Ovary (tissue), 9 donors: ENCODE results near the gene FASTK. TPM values are rescaled to one million over a fixed set of nuclear protein-coding genes. Genes with fewer than 3 reads are reported as not detected.
"Not testable (repeated sequence)": the region's sequence is repeated elsewhere in the genome, so short reads cannot be mapped to it uniquely, and the experiment has no call there.

Source experiments
- DNase-seq, 5 donors: peaks; one replicate each; pipeline ENCODE4 v3.0.0-alpha.2; 2019 to 2020
- H3K27ac ChIP-seq, 2 donors: fragments of 200-600 bp; one replicate each; pipeline versions ENCODE4 v1.5.1 to v1.8.0; 2019 to 2022
- H3K27me3 ChIP-seq: fragments of 200-600 bp; one replicate; pipeline ENCODE4 v1.8.0; 2022
- H3K36me3 ChIP-seq: fragments of 200-600 bp; sonication (generic); one replicate; pipeline ENCODE4 v1.5.1; 2019
- H3K4me1 ChIP-seq: one replicate; pipeline ENCODE4 v1.8.1; 2013; ENCODE audit warnings: mild to moderate bottlenecking, moderate library complexity; ENCODE audit not compliant: insufficient read depth
- H3K4me3 ChIP-seq: fragments of 200-600 bp; sonication (generic); one replicate; pipeline ENCODE4 v1.5.1; 2017
- H3K9me3 ChIP-seq, 2 donors: fragments of 200-600 bp in 1 of 2; sonication (generic) in 1 of 2; one replicate each; pipeline versions ENCODE4 v1.5.1 to v1.8.1; 2013 to 2019; ENCODE audit warnings: mild to moderate bottlenecking in 1 of 2, moderate library complexity in 1 of 2
- EP300 ChIP-seq: sonication (generic); formaldehyde crosslinking; IDR thresholded peaks from one replicate; pipeline ENCODE4 v1.6.1; 2017; ENCODE audit warnings: antibody characterized with exemption
- POLR2A ChIP-seq: fragments of 450-650 bp; IDR thresholded peaks from one replicate; pipeline ENCODE4 v1.6.1; 2017; ENCODE audit warnings: antibody characterized with exemption, mild to moderate bottlenecking, moderate library complexity
- WGBS, 3 donors: extraction: QIAGEN DNeasy Blood & Tissue Kit in 1 of 3; methylation state at CpG; one replicate each; pipeline versions ENCODE4 v1.1.5 to v1.1.7; 2013 to 2017; 5-methylcytosine and 5-hydroxymethylcytosine counted together
- intact Hi-C, 4 donors: fragments of 100-400 bp; cut with DNase I; formaldehyde crosslinking; loops; one replicate each; pipeline versions ENCODE4 v1.11.0 to v1.15.1; 2022 to 2023
- polyA plus RNA-seq, 2 donors: library from polyadenylated mRNA; stranded (reverse); fragments of 200-250 nt in 1 of 2; fragments of 350-450 nt in 1 of 2; fragmentation: Illumina TruSeq in 1 of 2; extraction: RNeasy Lipid Tissue Mini Kit (QIAGEN cat#74804) in 1 of 2; gene quantifications; one replicate each; pipeline ENCODE4 v1.2.3, GENCODE V29; 2013 to 2014
- total RNA-seq, 7 donors: library from RNA; depleted of rRNA in 2 of 7; stranded (reverse); fragments of >200 nt in 2 of 7; fragmentation: NEBNext Ultra II Directional in 3 of 7; extraction: Animal tissue kit (Norgen Biotek cat#: 25700) in 3 of 7; gene quantifications; one replicate each; pipeline versions ENCODE4 v1.1.0 to v1.2.4, GENCODE V29; 2016 to 2023
- TF ChIP-seq, protein P1 (sequence below), 3 donors: fragments of 450-650 bp in 2 of 3; fragments of 200-600 bp in 1 of 3; IDR thresholded peaks; one replicate each; pipeline versions ENCODE4 v1.5.1 to v1.8.0; 2016 to 2022; ENCODE audit warnings: antibody characterized with exemption in 3 of 3, mild to moderate bottlenecking in 1 of 3
- donor health status: DM: no; HTN: no; CAD: no; lungs with moderate emphysema.
- donor health status: DM: no; HTN: no; CAD: no.
- donor health status: Bipolar disorder and iron deficiency.
- donor health status: DM: yes; HTN: yes; CAD: no.
- donor health status: DM: no; HTN: no; CAD: no.
- donor health status: DM: yes; HTN: yes; CAD: no.

Gene FASTK
- total and polyA plus RNA-seq, 9 donors: 5.4 to 95.2 (median 75.8) TPM

- TF ChIP-seq EP300: no peak
- TF ChIP-seq, protein P1, sequence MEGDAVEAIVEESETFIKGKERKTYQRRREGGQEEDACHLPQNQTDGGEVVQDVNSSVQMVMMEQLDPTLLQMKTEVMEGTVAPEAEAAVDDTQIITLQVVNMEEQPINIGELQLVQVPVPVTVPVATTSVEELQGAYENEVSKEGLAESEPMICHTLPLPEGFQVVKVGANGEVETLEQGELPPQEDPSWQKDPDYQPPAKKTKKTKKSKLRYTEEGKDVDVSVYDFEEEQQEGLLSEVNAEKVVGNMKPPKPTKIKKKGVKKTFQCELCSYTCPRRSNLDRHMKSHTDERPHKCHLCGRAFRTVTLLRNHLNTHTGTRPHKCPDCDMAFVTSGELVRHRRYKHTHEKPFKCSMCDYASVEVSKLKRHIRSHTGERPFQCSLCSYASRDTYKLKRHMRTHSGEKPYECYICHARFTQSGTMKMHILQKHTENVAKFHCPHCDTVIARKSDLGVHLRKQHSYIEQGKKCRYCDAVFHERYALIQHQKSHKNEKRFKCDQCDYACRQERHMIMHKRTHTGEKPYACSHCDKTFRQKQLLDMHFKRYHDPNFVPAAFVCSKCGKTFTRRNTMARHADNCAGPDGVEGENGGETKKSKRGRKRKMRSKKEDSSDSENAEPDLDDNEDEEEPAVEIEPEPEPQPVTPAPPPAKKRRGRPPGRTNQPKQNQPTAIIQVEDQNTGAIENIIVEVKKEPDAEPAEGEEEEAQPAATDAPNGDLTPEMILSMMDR (IDR thresholded peaks at IDR 0.05): no peak
- TF ChIP-seq POLR2A: no peak
- intact Hi-C loops: no loop called here
- Histone ChIP-seq H3K36me3 (no peaks in the 10 kb centered on the region), H3K9me3 (no peaks in the 10 kb centered on the region), H3K27ac (no peak overlapping the region), H3K4me3 (no peak overlapping the region), H3K27me3 (no peaks in the 10 kb centered on the region), H3K4me1 (peaks cover 4% of the 10 kb centered on the region)
- 82 to 88% (median 87%) methylated on average over 17 of the region's 17 CpGs for WGBS, 3 donors
- DNase-seq: no peak
Observed at GRCh38 chr7:151032936-151033863, 47.4 kb downstream of the FASTK start.

DNA sequence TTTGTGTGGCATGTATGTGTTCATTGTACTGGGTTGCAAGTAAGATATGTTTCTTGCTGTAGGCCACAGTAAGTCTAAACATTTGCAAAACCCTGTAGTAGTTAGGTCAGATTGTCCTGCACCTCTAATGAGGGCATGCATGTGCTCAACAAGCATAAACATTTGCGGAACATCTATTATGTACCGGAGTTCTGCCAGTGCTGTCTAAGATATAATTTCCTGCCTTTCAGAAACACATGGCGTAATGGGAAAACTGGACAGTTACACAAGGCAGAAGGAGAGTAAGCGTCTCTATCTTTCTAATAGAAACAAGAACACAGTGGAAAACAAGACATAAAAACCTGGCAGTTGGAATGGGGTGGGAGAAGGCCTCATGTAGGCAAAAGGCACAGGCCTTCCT, 49.6 kb downstream of the FASTK start:
- H3K9me3 ChIP-seq: no peaks in the 10 kb centered on the region
- TF ChIP-seq, protein P1 (IDR thresholded peaks at IDR 0.05): no peak
- no peak for TF ChIP-seq POLR2A
- no peak for TF ChIP-seq EP300
- no peaks in the 10 kb centered on the region for H3K27me3 ChIP-seq
- DNase-seq: no peak
- no peaks in the 10 kb centered on the region for H3K36me3 ChIP-seq
- WGBS, 3 donors: 47 to 67% (median 64%) methylated on average over 4 of the region's 4 CpGs
- no peak overlapping the region for H3K4me3 ChIP-seq
- H3K27ac ChIP-seq: no peak overlapping the region
- peaks cover 4% of the 10 kb centered on the region for H3K4me1 ChIP-seq
- intact Hi-C loops: no loop called here

DNA sequence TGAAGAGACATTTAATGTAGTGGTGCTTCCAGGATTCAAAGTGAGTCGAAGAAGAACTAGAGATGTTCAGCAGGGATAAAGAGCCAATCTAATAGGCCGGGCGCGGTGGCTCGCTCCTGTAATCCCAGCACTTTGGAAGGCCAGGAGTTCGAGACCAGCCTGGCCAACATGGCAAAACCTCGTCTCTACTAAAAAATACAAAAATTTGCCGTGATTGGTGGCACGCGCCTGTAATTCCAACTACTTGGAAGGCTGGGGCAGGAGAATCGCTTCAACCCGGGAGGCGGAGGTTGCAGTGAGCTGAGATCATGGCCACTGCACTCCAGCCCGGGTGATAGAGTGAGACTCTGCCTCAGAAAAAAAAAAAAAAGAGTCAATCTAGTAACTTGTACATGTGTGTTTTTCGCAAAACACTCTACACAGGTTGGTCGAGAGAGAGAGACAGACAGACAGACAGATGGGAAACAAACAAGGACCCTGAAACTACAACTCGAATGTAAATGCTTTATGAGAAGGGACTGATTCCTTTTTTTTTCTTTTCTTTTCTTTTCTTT, 51.6 kb downstream of the FASTK start:
- TF ChIP-seq EP300 (no peak), POLR2A (no peak)
- TF ChIP-seq, protein P1 (IDR thresholded peaks at IDR 0.05): no peak
- intact Hi-C loops: loop anchor here in 1 of 4 donors (2.0 kb wide), 1 partner anchor 58 kb away; the partner anchor contains the start of gene AGAP3
- H3K36me3 ChIP-seq: no peaks in the 10 kb centered on the region
- DNase-seq: no peak
- H3K4me3 ChIP-seq: peak overlapping the region; percentile 82
- no peaks in the 10 kb centered on the region for H3K9me3 ChIP-seq
- peak overlapping the region in 1 of 2 donors; percentile 74 for H3K27ac ChIP-seq
- WGBS, 3 donors: 37 to 47% (median 38%) methylated on average over 17 of the region's 17 CpGs
- no peaks in the 10 kb centered on the region for H3K27me3 ChIP-seq
- peaks cover 4% of the 10 kb centered on the region for H3K4me1 ChIP-seq

- H3K9me3 ChIP-seq: no peaks in the 10 kb centered on the region
- intact Hi-C loops: loop anchor here in 1 of 4 donors (2.0 kb wide), 1 partner anchor 58 kb away; the partner anchor contains the start of gene AGAP3
- DNase-seq: peak; percentile 97 to 100 (median 98)
- no peaks in the 10 kb centered on the region for H3K27me3 ChIP-seq
- H3K4me1 ChIP-seq: peaks cover 4% of the 10 kb centered on the region
- 0 to 1% (median 0%) methylated on average over 50 to 53 of the region's 53 CpGs for WGBS, 3 donors
- no peaks in the 10 kb centered on the region for H3K36me3 ChIP-seq
- H3K4me3 ChIP-seq: peak within 1 kb of the TSS; percentile 82
- TF ChIP-seq EP300 (peak; percentile 2), POLR2A (peak; percentile 58)
- TF ChIP-seq, protein P1 (IDR thresholded peaks at IDR 0.05): peak in 2 of 3 donors; percentile 45 to 64
- peak within 1 kb of the TSS in 1 of 2 donors; percentile 74 for H3K27ac ChIP-seq
Observed at GRCh38 chr7:151028131-151028947, 52.3 kb downstream of the FASTK start, which contains the start of gene ABCB8. Gene ABCB8 (plus strand): TSS chr7:151028450. CDS start chr7:151028516, 66 bp downstream.

DNA sequence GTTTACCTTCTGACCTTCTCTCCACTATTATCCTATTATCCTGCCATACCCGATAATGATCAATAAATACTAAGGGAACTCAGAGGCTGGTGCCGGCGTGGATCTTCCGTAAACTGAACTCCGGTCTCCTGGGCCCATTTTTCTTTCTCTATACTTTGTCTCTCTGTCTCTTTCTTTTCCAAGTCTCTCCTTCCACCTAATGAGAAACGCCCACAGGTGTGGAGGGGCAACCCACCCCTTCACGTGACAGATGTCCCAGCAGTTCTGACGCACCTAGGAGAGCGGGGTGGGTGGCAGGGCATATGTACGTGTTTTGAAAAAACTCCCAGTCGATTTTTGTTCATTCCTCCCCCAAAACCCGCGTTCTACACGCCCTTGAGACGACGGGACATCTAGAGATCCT, 52.9 kb downstream of the FASTK start:
- H3K36me3 ChIP-seq, DNase-seq, H3K9me3 ChIP-seq, H3K4me1 ChIP-seq, H3K27me3 ChIP-seq: not testable (repeated sequence)
- intact Hi-C loops: loop anchor here in 1 of 4 donors (2.0 kb wide), 1 partner anchor 59 kb away; the partner anchor contains the start of gene AGAP3
- Histone ChIP-seq H3K27ac (peak overlapping the region in 1 of 2 donors; percentile 74), H3K4me3 (peak overlapping the region; percentile 82)
- WGBS, 3 donors: 8 to 17% (median 14%) methylated on average over 16 of the region's 16 CpGs
